Coronary artery (tissue), 2 donors: ENCODE measurements around the gene CTNNA3.
"Not testable (repeated sequence)": the region's sequence is repeated elsewhere in the genome, so short reads cannot be mapped to it uniquely, and the experiment has no call there.

ENCODE experiments used
- DNase-seq: peaks from one replicate; pipeline ENCODE4 v3.0.0-alpha.2; 2017; ENCODE audit warnings: low spot score
- H3K27ac ChIP-seq, 2 donors: fragments of 200-600 bp; sonication (generic); one replicate each; pipeline ENCODE4 v1.5.1; 2016 to 2019
- H3K4me3 ChIP-seq: fragments of 200-600 bp; sonication (generic); 2 replicates; pipeline ENCODE4 v1.5.1; 2016; ENCODE audit warnings: mild to moderate bottlenecking, moderate library complexity
- TF ChIP-seq, protein P1 (sequence below): fragments of 200-600 bp; sonication (generic); IDR thresholded peaks from one replicate; pipeline ENCODE4 v1.5.1; 2019; ENCODE audit warnings: antibody characterized with exemption

The CTNNA3 gene

GRCh38 chr10:67224553-67224952 is 471.4 kb downstream of the CTNNA3 start:
- H3K27ac ChIP-seq: no peak overlapping the region
- TF ChIP-seq, protein P1, sequence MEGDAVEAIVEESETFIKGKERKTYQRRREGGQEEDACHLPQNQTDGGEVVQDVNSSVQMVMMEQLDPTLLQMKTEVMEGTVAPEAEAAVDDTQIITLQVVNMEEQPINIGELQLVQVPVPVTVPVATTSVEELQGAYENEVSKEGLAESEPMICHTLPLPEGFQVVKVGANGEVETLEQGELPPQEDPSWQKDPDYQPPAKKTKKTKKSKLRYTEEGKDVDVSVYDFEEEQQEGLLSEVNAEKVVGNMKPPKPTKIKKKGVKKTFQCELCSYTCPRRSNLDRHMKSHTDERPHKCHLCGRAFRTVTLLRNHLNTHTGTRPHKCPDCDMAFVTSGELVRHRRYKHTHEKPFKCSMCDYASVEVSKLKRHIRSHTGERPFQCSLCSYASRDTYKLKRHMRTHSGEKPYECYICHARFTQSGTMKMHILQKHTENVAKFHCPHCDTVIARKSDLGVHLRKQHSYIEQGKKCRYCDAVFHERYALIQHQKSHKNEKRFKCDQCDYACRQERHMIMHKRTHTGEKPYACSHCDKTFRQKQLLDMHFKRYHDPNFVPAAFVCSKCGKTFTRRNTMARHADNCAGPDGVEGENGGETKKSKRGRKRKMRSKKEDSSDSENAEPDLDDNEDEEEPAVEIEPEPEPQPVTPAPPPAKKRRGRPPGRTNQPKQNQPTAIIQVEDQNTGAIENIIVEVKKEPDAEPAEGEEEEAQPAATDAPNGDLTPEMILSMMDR: no peak
- no peak overlapping the region for H3K4me3 ChIP-seq
- DNase-seq: no peak

- Histone ChIP-seq H3K27ac (no peak overlapping the region), H3K4me3 (no peak overlapping the region)
- TF ChIP-seq, protein P1: no peak
- no peak for DNase-seq
These were observed 473.1 kb downstream of the CTNNA3 start for GRCh38 chr10:67222934-67223333.

DNA sequence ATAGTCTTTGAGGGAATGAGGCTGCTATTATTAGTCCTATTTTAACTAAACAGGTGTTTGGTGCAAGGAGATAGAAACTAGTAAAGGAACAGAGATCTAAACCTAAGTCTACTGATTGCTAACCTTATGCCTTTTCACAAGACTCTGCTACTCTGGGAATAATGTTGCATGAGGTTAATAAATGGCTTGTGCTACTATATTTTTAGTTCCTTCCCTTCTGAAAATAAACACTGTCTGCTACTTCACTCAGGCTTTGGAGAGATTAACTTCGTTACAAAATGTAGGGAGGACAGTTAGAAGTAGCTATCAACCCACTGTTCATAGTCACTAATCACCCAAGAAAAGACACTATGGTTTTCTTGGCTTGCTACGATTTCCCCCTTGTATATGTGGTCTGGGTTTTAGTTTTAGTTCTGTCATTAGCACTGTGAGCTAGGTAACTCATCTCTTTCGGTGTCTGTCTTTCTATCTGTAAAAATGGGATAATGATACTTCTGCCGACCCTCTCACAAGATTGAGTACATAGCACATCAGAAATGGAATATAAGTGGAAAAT is 474.0 kb downstream of the CTNNA3 start:
- Histone ChIP-seq H3K27ac (no peak overlapping the region), H3K4me3 (no peak overlapping the region)
- TF ChIP-seq, protein P1: no peak
- DNase-seq: no peak

GRCh38 chr10:67211680-67212079 is 484.3 kb downstream of the CTNNA3 start:
- no peak overlapping the region for H3K27ac ChIP-seq
- no peak overlapping the region for H3K4me3 ChIP-seq
- DNase-seq: no peak
- TF ChIP-seq, protein P1: no peak

- not testable (repeated sequence) for H3K4me3 ChIP-seq, H3K27ac ChIP-seq, DNase-seq
These were observed 488.1 kb downstream of the CTNNA3 start for GRCh38 chr10:67207923-67208322.

DNA sequence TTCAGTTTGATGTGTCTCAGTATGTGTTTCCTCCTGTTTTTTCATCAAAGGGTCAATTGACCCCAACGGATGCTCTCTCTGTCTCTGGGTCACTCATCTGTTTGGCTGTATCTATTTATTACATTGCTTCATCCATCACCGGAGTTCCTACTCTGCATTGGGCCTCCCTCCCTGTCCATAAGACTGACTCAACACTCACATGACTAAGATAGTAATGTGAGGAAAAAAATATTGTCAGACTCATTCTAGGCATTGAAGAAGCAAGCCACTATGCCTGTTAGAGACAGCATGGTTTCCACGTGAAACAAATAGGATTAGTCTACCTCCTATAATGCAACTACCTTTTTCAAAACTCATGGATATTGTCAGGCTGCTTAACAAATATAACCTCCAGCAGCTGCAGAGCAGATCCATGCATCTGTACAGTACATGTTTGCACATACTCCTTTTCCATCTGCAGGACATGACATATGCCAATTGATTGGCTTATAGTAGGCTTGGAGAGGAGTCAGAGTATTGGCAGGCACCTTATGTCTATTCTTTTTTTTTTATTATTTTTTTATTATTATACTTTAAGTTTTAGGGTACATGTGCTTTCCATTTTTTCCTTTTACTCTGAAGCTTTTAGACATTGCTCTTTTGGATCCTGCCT is 495.0 kb downstream of the CTNNA3 start:
- TF ChIP-seq, protein P1: no peak

GRCh38 chr10:67175354-67175753 is 520.6 kb downstream of the CTNNA3 start:
- no peak for DNase-seq
- no peak overlapping the region for H3K27ac ChIP-seq

More for the DNA sequence above, 495.0 kb downstream of the CTNNA3 start:
- Histone ChIP-seq H3K27ac (no peak overlapping the region), H3K4me3 (no peak overlapping the region)
- no peak for DNase-seq

More at GRCh38 chr10:67175354-67175753, 520.6 kb downstream of the CTNNA3 start:
- H3K4me3 ChIP-seq: no peak overlapping the region
- TF ChIP-seq, protein P1: no peak
